Measurements from ENCODE around the gene NOVA1. TPM values are rescaled to one million over a fixed set of nuclear protein-coding genes. Genes with fewer than 3 reads are reported as not detected.
A peak's percentile ranks its signal among the peaks of the same experiment; 100 is the strongest.

NOVA1 gene
- polyA plus RNA-seq, 3 donors, result 20.5 to 25.1 (median 22.2) TPM

GRCh38 chr14:26594756-26595545 lies 2.9 kb downstream of the NOVA1 start:
- DNase-seq, result no peak

GRCh38 chr14:26594148-26594547 lies 3.7 kb downstream of the NOVA1 start:
- no peak for DNase-seq

- no peak for DNase-seq
These were observed 4.5 kb downstream of the NOVA1 start for GRCh38 chr14:26593357-26593756.

GRCh38 chr14:26589925-26590324 lies 7.9 kb downstream of the NOVA1 start:
- DNase-seq, result no peak

- DNase-seq, result no peak
These were observed 20.1 kb downstream of the NOVA1 start for GRCh38 chr14:26577711-26578110.

GRCh38 chr14:26554069-26554772 lies 43.6 kb downstream of the NOVA1 start:
- DNase-seq, result no peak

GRCh38 chr14:26549571-26549970 lies 48.3 kb downstream of the NOVA1 start:
- DNase-seq, result no peak

- DNase-seq, result no peak
These were observed 49.4 kb downstream of the NOVA1 start for GRCh38 chr14:26548406-26548805.

- no peak for DNase-seq
These were observed 59.7 kb downstream of the NOVA1 start for GRCh38 chr14:26538176-26538575.

GRCh38 chr14:26531894-26532293 lies 65.9 kb downstream of the NOVA1 start:
- no peak for DNase-seq

- no peak for DNase-seq
These were observed 69.2 kb downstream of the NOVA1 start for GRCh38 chr14:26528415-26529182.

GRCh38 chr14:26527095-26527494 lies 70.7 kb downstream of the NOVA1 start:
- DNase-seq, result no peak

- DNase-seq, result no peak
These were observed 71.7 kb downstream of the NOVA1 start for GRCh38 chr14:26526137-26526536.

GRCh38 chr14:26525085-26525484 lies 72.7 kb downstream of the NOVA1 start:
- peak; percentile 8 for DNase-seq

GRCh38 chr14:26522967-26523366 lies 74.9 kb downstream of the NOVA1 start:
- no peak for DNase-seq

GRCh38 chr14:26517771-26518170 lies 80.1 kb downstream of the NOVA1 start:
- DNase-seq, result no peak

- DNase-seq, result no peak
These were observed 97.8 kb downstream of the NOVA1 start for GRCh38 chr14:26500028-26500427.

- no peak for DNase-seq
These were observed 98.3 kb downstream of the NOVA1 start for GRCh38 chr14:26499546-26499945.

- no peak for DNase-seq
These were observed 110.9 kb downstream of the NOVA1 start for GRCh38 chr14:26486922-26487321.

- no peak for DNase-seq
These were observed 113.3 kb downstream of the NOVA1 start for GRCh38 chr14:26484562-26484961.

GRCh38 chr14:26478967-26479366 lies 118.9 kb downstream of the NOVA1 start:
- DNase-seq, result no peak

- no peak for DNase-seq
These were observed 131.0 kb downstream of the NOVA1 start for GRCh38 chr14:26466862-26467261.

- DNase-seq, result no peak
These were observed 134.7 kb downstream of the NOVA1 start for GRCh38 chr14:26463136-26463535.
